HG03520 (cell line): Measurements from ENCODE around the gene CCL14.
"Not testable (repeated sequence)": the region's sequence is repeated elsewhere in the genome, so short reads cannot be mapped to it uniquely, and the experiment has no call there.

Experiments used
- ATAC-seq: cut with Tn5 transposase; IDR thresholded peaks from one replicate; pipeline ENCODE4 v1.9.1; 2021; ENCODE audit warnings: mild to moderate bottlenecking, moderate library complexity; ENCODE audit not compliant: unreplicated experiment

CCL14 gene

GRCh38 chr17:35995346-35995745, 8.8 kb upstream of the CCL14 start:
- ATAC-seq: not testable (repeated sequence)

- no peak for ATAC-seq
Measured at GRCh38 chr17:35991075-35991474, 4.5 kb upstream of the CCL14 start.

- ATAC-seq: no peak
Measured at GRCh38 chr17:35988164-35988563, 1.6 kb upstream of the CCL14 start.

GRCh38 chr17:35984140-35984539, 2.4 kb downstream of the CCL14 start:
- ATAC-seq: no peak

GRCh38 chr17:35982409-35983191, 3.9 kb downstream of the CCL14 start:
- no peak for ATAC-seq

- no peak for ATAC-seq
Measured at GRCh38 chr17:35981908-35982330, 4.6 kb downstream of the CCL14 start.

- no peak for ATAC-seq
Measured at GRCh38 chr17:35981246-35981645, 5.3 kb downstream of the CCL14 start, which contains the start of gene CCL16. TSS of gene CCL16 (minus strand) at chr17:35981497. CDS start at chr17:35981420, 77 bp downstream.

GRCh38 chr17:35978346-35978745, 8.2 kb downstream of the CCL14 start:
- no peak for ATAC-seq

GRCh38 chr17:35977509-35977908, 9.0 kb downstream of the CCL14 start:
- no peak for ATAC-seq

GRCh38 chr17:35973333-35974260, 12.9 kb downstream of the CCL14 start:
- no peak for ATAC-seq

- ATAC-seq: no peak
Measured at GRCh38 chr17:35972945-35973332, 13.6 kb downstream of the CCL14 start.

GRCh38 chr17:35972535-35972934, 14.0 kb downstream of the CCL14 start:
- ATAC-seq: no peak

- ATAC-seq: no peak
Measured at GRCh38 chr17:35972066-35972465, 14.5 kb downstream of the CCL14 start.

GRCh38 chr17:35969558-35970380, 16.8 kb downstream of the CCL14 start:
- ATAC-seq: no peak

GRCh38 chr17:35968520-35969054, 17.9 kb downstream of the CCL14 start:
- no peak for ATAC-seq

- no peak for ATAC-seq
Measured at GRCh38 chr17:35965272-35965671, 21.3 kb downstream of the CCL14 start.

GRCh38 chr17:35963663-35964062, 22.9 kb downstream of the CCL14 start:
- ATAC-seq: no peak

- no peak for ATAC-seq
Measured at GRCh38 chr17:35953720-35954119, 32.8 kb downstream of the CCL14 start.

- ATAC-seq: no peak
Measured at GRCh38 chr17:35949401-35949800, 37.1 kb downstream of the CCL14 start.

- ATAC-seq: no peak
Measured at GRCh38 chr17:35948092-35948491, 38.4 kb downstream of the CCL14 start.

GRCh38 chr17:35947156-35947585, 39.4 kb downstream of the CCL14 start:
- ATAC-seq: no peak
